ENCODE data around the gene CSNK2B. TPM values are rescaled to one million over a fixed set of nuclear protein-coding genes. Genes with fewer than 3 reads are reported as not detected.

CSNK2B gene
- total and polyA plus RNA-seq, 10 of the 15 experiments (the other 5 are each of a cell fraction or from before 2014, with no cell fraction given), result 56.3 to 405 (median 286) TPM

GRCh38 chr6:31664790-31665500, 935 bp upstream of the CSNK2B start, which contains the start of gene GPANK1 (continued):
- TF ChIP-seq, protein P1, sequence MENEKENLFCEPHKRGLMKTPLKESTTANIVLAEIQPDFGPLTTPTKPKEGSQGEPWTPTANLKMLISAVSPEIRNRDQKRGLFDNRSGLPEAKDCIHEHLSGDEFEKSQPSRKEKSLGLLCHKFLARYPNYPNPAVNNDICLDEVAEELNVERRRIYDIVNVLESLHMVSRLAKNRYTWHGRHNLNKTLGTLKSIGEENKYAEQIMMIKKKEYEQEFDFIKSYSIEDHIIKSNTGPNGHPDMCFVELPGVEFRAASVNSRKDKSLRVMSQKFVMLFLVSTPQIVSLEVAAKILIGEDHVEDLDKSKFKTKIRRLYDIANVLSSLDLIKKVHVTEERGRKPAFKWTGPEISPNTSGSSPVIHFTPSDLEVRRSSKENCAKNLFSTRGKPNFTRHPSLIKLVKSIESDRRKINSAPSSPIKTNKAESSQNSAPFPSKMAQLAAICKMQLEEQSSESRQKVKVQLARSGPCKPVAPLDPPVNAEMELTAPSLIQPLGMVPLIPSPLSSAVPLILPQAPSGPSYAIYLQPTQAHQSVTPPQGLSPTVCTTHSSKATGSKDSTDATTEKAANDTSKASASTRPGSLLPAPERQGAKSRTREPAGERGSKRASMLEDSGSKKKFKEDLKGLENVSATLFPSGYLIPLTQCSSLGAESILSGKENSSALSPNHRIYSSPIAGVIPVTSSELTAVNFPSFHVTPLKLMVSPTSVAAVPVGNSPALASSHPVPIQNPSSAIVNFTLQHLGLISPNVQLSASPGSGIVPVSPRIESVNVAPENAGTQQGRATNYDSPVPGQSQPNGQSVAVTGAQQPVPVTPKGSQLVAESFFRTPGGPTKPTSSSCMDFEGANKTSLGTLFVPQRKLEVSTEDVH (IDR thresholded peaks at IDR 0.05; ENCODE audit: low read depth, partially characterized antibody), result peak; percentile 97
- peak; percentile 98 for TF ChIP-seq YY1 (IDR thresholded peaks at IDR 0.05; ENCODE audit: low read depth, low read length)
- peak; percentile 27; the same call in 1 of the 2 replicates for TF ChIP-seq TCF12 (IDR thresholded peaks at IDR 0.05; ENCODE audit: low read depth, low read length)
- TF ChIP-seq BHLHE40 (IDR thresholded peaks at IDR 0.05; ENCODE audit: borderline replicate concordance in 1 of 2, low read depth in 2 of 2, low read length in 1 of 2), result peak; percentile 63 to 81
- TF ChIP-seq CBX5 (IDR thresholded peaks at IDR 0.05; ENCODE audit: low read depth), result no peak
- TF ChIP-seq MEF2A (IDR thresholded peaks at IDR 0.05; ENCODE audit: insufficient read depth, low read depth, low read length), result no peak
- TF ChIP-seq PAX5 (IDR thresholded peaks at IDR 0.05; ENCODE audit: borderline replicate concordance, low read depth, low read length), result peak; percentile 29; the same call in 1 of the 2 replicates
- TF ChIP-seq, protein P2, sequence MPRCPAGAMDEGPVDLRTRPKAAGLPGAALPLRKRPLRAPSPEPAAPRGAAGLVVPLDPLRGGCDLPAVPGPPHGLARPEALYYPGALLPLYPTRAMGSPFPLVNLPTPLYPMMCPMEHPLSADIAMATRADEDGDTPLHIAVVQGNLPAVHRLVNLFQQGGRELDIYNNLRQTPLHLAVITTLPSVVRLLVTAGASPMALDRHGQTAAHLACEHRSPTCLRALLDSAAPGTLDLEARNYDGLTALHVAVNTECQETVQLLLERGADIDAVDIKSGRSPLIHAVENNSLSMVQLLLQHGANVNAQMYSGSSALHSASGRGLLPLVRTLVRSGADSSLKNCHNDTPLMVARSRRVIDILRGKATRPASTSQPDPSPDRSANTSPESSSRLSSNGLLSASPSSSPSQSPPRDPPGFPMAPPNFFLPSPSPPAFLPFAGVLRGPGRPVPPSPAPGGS (IDR thresholded peaks at IDR 0.05; ENCODE audit: borderline replicate concordance, insufficient read depth, low read depth, low read length, poor library complexity, severe bottlenecking), result no peak
- TF ChIP-seq MLLT1 (IDR thresholded peaks at IDR 0.05), result peak; percentile 53
- TF ChIP-seq EZH2 (IDR thresholded peaks at IDR 0.05; ENCODE audit: borderline replicate concordance, control insufficient read depth, low read depth, low read length), result no peak
- TF ChIP-seq ETV6 (conservative IDR thresholded peaks at IDR 0.05 in 1 of 2, IDR thresholded peaks at IDR 0.05 in 1 of 2; ENCODE audit: borderline replicate concordance in 1 of 2, low read depth in 1 of 2), result no peak
- peak; percentile 69; the same call in 1 of the 2 replicates for TF ChIP-seq RELB (IDR thresholded peaks at IDR 0.05; ENCODE audit: low read depth)
- TF ChIP-seq CBFB (IDR thresholded peaks at IDR 0.05; ENCODE audit: low read depth), result peak; percentile 90
- TF ChIP-seq FOXK2 (IDR thresholded peaks at IDR 0.05), result peak; percentile 81
- TF ChIP-seq, protein P3, sequence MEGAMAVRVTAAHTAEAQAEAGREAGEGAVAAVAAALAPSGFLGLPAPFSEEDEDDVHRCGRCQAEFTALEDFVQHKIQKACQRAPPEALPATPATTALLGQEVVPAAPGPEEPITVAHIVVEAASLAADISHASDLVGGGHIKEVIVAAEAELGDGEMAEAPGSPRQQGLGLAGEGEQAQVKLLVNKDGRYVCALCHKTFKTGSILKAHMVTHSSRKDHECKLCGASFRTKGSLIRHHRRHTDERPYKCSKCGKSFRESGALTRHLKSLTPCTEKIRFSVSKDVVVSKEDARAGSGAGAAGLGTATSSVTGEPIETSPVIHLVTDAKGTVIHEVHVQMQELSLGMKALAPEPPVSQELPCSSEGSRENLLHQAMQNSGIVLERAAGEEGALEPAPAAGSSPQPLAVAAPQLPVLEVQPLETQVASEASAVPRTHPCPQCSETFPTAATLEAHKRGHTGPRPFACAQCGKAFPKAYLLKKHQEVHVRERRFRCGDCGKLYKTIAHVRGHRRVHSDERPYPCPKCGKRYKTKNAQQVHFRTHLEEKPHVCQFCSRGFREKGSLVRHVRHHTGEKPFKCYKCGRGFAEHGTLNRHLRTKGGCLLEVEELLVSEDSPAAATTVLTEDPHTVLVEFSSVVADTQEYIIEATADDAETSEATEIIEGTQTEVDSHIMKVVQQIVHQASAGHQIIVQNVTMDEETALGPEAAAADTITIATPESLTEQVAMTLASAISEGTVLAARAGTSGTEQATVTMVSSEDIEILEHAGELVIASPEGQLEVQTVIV (IDR thresholded peaks at IDR 0.05; ENCODE audit: borderline replicate concordance, partially characterized antibody), result no peak
- TF ChIP-seq RCOR1 (conservative IDR thresholded peaks at IDR 0.05; ENCODE audit: low read depth, low read length), result peak; percentile 92; the same call in 1 of the 2 replicates
- TF ChIP-seq IRF4 (IDR thresholded peaks at IDR 0.05; ENCODE audit: low read depth, low read length), result no peak
